Measurements from ENCODE around the gene EBF4. TPM values are rescaled to one million over a fixed set of nuclear protein-coding genes. Genes with fewer than 3 reads are reported as not detected.

The EBF4 gene
- total RNA-seq, 6 experiments from 2014 or later: 2.8 to 16.6 (median 6.2) TPM

DNA sequence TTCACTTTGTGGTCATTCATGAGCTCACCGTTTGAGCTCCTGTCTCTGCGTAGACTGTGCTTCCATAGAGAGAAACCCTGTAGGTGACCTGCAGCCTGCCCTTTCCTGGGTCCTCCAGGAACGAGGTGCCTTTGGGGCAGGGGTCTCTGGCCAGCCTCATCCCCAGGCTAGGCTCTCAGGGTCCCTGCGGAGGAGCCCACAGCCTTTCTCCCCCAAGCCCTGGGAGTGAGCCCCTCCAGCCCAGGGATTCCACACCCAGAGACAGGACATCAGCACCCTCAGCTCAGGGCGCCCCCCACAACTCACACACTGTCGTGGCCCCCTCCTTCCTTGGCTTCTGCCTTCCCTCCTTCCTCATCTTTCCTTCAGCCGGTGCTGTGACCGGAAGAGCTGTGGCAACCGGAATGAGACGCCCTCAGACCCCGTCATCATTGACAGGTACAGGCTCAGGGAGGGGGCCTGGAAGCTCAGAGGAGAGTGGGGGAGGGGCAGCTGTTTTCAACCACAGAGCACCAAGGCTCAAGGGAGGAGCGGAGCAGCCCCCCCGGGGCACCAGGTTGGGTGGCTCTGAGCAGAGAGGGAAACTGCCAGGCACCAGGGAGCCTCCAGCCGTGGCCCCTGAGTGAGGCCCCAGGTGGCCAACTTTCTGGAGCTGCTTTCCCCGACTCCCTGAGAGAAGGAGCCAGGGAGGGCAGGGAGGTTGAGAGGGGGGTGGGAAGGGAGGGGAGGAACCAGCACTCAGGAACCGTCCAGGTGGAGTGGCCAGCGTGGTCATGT, 16.8 kb downstream of the EBF4 start:
- 41% methylated on average over 9 of the region's 17 CpGs for WGBS (ENCODE audit: insufficient coverage, low coverage, low lambda C conversion rate, missing lambda C conversion rate)
- intact Hi-C loops (cut with DNase I): no loop called here
- H3K4me3 ChIP-seq: no peak overlapping the region
- no peaks in the 10 kb centered on the region for H3K9me3 ChIP-seq
- H3K36me3 ChIP-seq: no peaks in the 10 kb centered on the region
- no peaks in the 10 kb centered on the region for H3K27me3 ChIP-seq
- no peaks in the 10 kb centered on the region for H3K4me1 ChIP-seq
- TF ChIP-seq POLR2A (IDR thresholded peaks at IDR 0.05) (no peak), CTCF (IDR thresholded peaks at IDR 0.05) (no peak)
- DNase-seq (no peak), ATAC-seq (no peak)
- no peak overlapping the region for H3K27ac ChIP-seq

- TF ChIP-seq POLR2A (IDR thresholded peaks at IDR 0.05) (no peak), CTCF (IDR thresholded peaks at IDR 0.05) (peak; percentile 16 to 28 (median 22))
- DNase-seq (no peak), ATAC-seq (peak in 2 of 4 donors; percentile 30 to 44)
- Histone ChIP-seq H3K4me3 (no peak overlapping the region), H3K27ac (no peak overlapping the region), H3K36me3 (no peaks in the 10 kb centered on the region), H3K27me3 (no peaks in the 10 kb centered on the region), H3K9me3 (peaks cover 0 to 5% (median 0%) of the 10 kb centered on the region in 4 donors), H3K4me1 (no peaks in the 10 kb centered on the region)
- intact Hi-C loops (cut with DNase I): no loop called here
- WGBS (ENCODE audit: insufficient coverage, low coverage, low lambda C conversion rate, missing lambda C conversion rate): 10% methylated on average over 3 of the region's 3 CpGs
Measured at GRCh38 chr20:2713285-2713684, 20.7 kb downstream of the EBF4 start.

GRCh38 chr20:2729251-2729713, 36.7 kb downstream of the EBF4 start:
- no peaks in the 10 kb centered on the region for H3K27me3 ChIP-seq
- no peak overlapping the region for H3K4me3 ChIP-seq
- WGBS (ENCODE audit: insufficient coverage, low coverage, low lambda C conversion rate, missing lambda C conversion rate): 31% methylated on average over 6 of the region's 6 CpGs
- no peak overlapping the region for H3K27ac ChIP-seq
- ATAC-seq (peak in 1 of 4 donors; percentile 32), DNase-seq (no peak)
- no peaks in the 10 kb centered on the region for H3K4me1 ChIP-seq
- TF ChIP-seq POLR2A (IDR thresholded peaks at IDR 0.05) (no peak), CTCF (IDR thresholded peaks at IDR 0.05) (no peak)
- no peaks in the 10 kb centered on the region for H3K9me3 ChIP-seq
- intact Hi-C loops (cut with DNase I): no loop called here
- H3K36me3 ChIP-seq: no peaks in the 10 kb centered on the region

DNA sequence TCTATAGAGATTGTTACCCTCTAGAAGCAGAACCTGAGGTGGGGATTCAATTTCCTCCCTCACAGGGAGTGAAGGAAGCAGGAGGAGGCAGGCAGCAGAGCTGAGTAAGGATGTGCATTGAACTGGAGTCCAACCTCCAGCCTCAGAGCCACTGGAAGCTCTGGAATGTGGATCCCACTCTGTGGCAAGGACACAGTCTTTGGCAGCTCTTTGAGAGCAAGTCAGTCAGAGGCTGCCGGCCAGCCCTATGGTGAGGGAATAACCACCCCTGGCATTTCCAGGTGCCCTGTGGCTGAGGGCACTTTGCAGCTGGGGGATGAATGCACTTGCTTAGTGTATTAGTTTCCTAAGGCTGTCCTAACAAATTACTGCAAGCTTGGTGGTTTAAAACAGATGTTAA, 37.2 kb downstream of the EBF4 start:
- intact Hi-C loops (cut with DNase I): no loop called here
- TF ChIP-seq POLR2A (IDR thresholded peaks at IDR 0.05) (no peak), CTCF (IDR thresholded peaks at IDR 0.05) (no peak)
- Histone ChIP-seq H3K4me3 (no peak overlapping the region), H3K36me3 (no peaks in the 10 kb centered on the region), H3K4me1 (no peaks in the 10 kb centered on the region), H3K27ac (no peak overlapping the region), H3K9me3 (no peaks in the 10 kb centered on the region), H3K27me3 (no peaks in the 10 kb centered on the region)
- no peak for ATAC-seq
- WGBS (ENCODE audit: insufficient coverage, low coverage, low lambda C conversion rate, missing lambda C conversion rate): 20% methylated on average over 1 of the region's 1 CpG
- DNase-seq: no peak

All from right lobe of liver (tissue), 6 donors.